Stimulated activated CD8-positive, alpha-beta memory T cell treated with anti-CD3 and anti-CD28 coated beads, Interleukin-12 subunit alpha, Interleukin-12 subunit beta, amount 100 ng/mL, for 24 hours (primary cell): ENCODE measurements around the gene FITM1.

ENCODE experiments used
- DNase-seq: peaks from one replicate; pipeline ENCODE4 v3.0.0-alpha.2; 2020; ENCODE audit errors: extremely low read depth

FITM1 gene

DNA sequence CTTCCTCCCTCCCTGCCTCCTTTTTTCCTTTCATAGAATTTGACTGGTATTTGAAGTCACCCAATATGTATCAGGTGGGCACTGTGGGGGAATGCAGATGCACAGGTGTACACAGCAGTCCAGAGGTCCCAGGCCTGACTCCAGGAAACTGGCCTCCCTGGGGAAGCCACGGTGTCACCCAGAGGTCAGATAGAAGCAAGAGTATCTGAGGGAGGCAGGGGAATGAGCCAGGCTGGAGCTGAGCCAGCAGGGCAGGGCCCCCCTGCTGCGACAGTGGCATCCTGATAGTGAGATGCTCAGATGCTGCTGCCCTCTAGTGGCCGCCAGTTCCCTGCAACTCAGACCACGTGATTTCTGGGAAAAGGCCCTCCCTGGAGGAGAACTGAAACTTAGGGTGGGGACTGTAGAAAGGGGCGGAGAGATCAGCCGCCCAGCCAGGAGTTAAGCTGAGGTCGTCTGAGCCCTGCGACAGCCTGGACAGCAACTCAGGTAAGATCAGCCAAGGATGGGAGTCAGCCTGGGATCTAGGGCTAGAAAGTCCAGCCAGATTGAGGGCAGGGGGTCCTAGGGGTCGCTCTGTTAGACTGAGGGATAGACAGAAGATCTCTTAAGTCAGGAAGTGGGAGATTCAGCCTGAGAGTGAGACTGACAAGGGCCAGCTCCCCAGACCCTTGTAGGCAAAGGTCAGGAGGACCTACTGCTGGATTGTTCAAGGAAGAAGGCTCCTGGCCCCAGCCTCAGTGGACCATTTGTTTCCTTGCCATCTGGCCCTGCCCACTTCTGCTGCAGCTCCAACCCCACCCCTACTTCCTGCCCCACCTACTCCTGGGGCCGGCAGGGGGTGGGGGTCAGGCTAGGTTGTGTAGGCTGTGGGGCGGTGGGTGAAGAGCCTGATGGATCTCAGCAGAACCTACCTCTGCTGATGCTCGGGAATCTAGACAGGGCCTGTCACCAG lies 30.7 kb downstream of the FITM1 start, which contains the start of gene IRF9:
IRF9 (plus strand) TSS at position 416 of the 955 bp plus-strand sequence. CDS start 880 bp downstream, outside the sequence.
- DNase-seq: peak; percentile 84

DNA sequence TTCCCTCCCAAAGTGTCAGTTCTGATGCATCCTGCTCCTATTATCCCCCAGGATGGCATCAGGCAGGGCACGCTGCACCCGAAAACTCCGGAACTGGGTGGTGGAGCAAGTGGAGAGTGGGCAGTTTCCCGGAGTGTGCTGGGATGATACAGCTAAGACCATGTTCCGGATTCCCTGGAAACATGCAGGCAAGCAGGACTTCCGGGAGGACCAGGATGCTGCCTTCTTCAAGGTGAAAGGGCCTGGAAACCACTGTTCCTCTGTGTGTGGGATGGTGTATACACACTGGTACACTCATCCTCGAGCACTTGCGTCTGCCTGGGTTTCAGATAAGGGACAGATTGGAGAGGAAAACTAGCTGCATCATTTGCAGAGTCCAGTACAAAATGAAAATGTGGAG lies 31.6 kb downstream of the FITM1 start:
- DNase-seq: no peak

DNA sequence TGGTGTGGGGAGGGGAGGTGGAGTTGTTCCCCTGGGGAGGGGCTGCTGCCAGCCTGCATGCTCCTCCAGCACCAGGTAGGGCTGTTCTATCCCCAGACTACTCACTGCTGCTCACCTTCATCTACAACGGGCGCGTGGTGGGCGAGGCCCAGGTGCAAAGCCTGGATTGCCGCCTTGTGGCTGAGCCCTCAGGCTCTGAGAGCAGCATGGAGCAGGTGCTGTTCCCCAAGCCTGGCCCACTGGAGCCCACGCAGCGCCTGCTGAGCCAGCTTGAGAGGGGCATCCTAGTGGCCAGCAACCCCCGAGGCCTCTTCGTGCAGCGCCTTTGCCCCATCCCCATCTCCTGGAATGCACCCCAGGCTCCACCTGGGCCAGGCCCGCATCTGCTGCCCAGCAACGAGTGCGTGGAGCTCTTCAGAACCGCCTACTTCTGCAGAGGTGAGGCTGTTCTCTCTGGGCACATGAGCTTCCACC lies 34.1 kb downstream of the FITM1 start:
- DNase-seq: no peak

DNA sequence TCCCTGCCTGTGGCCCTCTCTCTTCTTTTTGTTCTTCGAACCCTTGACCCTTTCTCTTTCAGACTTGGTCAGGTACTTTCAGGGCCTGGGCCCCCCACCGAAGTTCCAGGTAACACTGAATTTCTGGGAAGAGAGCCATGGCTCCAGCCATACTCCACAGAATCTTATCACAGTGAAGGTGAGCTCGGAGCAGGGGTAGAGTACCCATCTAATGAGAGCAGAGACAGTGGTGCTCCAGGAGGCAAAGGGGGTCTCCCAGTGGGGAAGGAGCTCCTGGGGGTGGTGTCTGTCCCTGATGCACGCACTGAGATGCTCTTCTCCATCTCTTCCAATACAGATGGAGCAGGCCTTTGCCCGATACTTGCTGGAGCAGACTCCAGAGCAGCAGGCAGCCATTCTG lies 35.3 kb downstream of the FITM1 start:
- no peak for DNase-seq

DNA sequence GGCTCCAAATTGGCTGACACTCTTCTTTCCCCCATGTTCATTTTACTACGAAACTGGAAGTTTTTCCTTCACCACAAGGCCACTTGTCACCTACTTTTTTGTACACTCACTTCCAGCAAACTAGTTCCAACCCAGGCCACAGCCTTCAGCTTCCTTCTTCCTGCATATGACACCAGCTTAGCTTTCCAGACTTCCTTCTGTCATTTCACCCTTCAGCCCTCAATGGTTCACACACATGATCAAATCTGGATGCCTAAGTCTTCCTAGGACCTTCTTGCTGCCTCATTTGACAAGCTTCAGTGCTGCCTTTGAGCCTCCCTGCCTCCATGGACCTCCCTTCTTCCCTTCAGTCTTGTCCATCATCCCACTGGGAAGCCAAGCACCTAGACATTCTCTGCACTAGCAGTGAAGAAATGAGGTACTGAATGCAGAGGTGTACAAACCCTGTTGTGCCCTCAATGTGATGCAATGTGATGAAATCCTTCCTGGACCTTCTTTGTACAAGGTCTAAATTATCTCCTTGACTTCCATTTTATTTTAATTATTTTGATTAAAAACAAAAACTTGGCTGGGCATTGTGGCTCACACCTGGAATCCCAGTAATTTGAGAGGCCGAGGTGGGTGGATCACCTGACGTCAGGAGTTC lies 37.1 kb downstream of the FITM1 start:
- no peak for DNase-seq

DNA sequence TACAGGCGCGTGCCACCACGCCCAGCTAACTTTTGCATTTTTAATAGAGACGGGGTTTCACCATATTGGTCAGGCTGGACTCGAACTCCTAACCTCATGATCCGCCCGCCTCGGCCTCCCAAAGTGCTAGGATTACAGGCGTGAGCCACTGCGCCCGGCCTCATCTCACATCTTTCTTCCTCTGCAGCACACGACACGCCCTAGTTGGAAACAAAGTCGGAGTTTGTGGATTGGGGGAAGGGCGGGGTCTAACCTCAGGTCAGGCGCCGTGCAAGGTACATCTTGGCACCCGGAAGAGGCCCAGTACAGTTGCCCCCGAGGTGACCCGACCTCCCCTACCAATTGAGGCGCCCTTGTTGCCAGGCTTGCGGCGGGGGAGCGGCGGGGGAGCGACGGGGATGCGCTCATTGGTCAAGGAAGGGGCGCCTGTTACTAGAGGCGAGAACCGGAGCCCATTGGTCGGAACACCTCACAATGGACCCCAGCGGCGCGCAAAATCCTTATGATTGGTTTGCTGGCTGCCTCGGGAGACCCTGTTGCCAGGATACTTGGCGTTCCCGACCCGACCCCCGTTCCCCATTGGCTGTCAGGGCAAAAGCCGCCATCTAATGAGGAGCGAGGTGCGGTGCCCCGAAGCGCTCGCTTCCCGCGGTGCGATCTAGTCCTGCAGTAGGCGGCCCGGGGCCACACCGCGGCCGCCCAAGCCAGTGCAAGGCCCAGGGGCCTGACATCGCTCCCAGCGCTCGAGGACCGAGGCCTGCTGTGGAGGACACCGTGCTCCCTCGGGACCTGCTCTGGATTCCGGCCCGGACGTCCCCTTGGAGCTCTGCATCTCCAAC lies 41.2 kb downstream of the FITM1 start, which contains the start of gene REC8:
REC8 (plus strand) TSS at position 659 of the 839 bp plus-strand sequence. CDS start 473 bp downstream, outside the sequence.
- peak; percentile 41 for DNase-seq

DNA sequence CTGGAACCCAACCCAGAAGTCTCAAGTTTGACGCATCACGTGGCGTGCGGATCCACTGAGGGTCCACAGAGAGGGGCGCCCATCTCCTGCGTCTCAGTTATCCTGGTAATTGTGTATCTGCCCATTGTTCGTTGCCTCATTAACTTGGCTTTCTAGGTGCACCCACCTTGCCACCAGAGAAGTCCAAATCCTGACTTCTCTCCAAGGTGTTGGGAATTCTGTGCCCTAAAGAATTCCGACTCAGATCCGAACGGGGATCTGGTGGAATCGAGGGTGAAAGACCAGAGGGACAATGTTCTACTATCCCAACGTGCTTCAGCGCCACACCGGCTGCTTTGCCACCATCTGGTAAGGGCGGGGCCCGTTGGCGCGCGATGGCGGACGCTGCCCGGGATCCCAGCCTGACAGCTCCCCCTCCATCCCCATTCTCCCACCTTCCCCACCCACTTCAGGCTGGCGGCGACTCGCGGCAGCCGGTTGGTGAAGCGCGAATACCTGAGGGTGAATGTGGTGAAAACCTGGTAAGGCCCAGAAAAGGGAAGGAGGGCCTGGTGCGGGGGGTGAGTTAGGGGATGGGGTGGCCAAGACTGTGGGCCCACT lies 41.9 kb downstream of the FITM1 start:
- no peak for DNase-seq

DNA sequence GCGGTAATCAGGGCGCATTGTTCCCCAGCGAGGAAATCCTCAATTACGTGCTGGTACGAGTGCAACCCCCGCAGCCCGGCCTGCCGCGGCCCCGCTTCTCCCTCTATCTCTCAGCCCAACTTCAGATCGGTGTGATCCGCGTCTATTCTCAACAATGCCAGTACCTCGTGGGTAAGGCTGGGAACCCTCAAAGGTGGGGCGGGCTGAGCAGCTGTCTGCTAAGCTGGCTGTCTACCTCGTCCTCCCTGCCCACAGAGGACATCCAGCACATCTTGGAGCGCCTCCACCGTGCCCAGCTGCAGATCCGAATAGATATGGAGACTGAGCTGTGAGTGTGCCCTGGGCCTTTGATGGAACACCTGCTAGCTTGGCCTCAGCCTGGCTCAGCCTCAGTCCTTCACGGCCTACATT lies 42.4 kb downstream of the FITM1 start:
- DNase-seq: no peak

DNA sequence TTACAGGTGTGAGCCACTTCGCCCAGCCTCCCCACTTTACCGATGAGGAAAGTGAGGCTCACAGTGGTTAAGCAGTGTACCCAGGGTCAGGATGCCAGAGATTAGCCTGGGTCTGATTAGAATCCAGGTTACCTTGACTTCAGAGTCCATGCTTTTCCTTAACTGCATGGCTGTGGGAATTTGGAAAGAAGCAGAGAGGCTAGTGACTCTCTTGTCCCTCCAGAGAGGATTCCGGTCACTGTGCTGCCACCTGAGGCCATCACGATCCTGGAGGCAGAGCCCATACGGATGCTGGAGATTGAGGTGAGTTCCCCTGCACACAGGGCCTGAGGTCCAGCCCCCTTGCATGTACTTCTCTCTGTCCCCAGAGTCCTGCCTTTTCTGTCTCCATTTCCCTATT lies 46.1 kb downstream of the FITM1 start:
- no peak for DNase-seq

DNA sequence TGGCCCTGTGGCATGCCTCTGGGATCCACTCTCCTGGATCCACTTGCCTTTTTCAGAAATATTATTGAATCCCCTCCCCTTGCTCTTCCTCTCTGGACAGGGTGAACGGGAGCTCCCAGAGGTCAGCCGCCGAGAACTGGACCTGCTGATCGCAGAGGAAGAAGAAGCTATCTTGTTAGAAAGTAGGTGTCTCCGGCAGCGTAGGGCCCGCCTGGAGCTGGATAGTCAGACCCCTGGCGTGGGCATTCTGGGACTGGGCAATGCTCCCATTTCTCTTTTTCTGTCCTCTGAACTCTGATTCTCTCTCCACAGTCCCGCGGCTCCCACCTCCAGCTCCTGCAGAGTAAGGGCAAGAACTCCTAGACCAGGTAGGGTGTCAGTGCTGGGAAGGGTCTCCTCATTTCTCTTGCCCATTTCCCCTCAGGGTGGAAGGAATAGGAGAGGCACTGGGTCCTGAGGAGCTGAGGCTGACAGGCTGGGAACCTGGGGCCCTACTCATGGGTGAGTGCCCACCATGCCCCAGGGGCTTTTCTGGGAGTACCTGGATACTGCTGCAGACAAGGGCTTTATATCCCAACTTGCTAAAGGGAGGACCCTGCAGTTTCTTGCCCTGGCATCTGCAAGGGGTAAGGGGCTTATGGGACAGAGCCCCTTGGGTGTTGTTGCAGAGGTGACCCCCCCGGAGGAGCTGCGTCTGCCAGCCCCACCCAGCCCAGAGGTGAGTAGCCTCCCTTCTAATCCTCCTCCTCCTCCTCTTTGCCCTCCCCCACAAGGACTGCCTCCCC lies 46.8 kb downstream of the FITM1 start:
- DNase-seq: no peak

DNA sequence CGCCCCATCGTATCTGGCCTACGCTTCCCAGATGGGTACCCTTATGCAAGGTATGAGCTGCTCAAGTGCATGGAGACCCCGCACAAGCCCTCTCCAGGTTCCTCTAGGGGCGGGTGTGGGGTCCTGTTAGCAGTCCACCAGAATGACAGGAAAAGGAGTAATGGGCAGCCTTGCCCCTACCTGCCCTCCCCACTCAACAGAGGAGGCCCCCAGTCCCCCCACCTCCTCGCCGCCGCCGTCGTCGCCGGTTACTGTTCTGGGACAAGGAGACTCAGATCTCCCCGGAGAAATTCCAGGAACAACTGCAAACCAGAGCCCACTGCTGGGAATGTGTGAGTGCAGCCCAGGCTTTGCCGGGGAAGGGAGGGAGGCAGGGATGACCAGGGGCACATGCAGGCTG lies 47.4 kb downstream of the FITM1 start:
- no peak for DNase-seq

DNA sequence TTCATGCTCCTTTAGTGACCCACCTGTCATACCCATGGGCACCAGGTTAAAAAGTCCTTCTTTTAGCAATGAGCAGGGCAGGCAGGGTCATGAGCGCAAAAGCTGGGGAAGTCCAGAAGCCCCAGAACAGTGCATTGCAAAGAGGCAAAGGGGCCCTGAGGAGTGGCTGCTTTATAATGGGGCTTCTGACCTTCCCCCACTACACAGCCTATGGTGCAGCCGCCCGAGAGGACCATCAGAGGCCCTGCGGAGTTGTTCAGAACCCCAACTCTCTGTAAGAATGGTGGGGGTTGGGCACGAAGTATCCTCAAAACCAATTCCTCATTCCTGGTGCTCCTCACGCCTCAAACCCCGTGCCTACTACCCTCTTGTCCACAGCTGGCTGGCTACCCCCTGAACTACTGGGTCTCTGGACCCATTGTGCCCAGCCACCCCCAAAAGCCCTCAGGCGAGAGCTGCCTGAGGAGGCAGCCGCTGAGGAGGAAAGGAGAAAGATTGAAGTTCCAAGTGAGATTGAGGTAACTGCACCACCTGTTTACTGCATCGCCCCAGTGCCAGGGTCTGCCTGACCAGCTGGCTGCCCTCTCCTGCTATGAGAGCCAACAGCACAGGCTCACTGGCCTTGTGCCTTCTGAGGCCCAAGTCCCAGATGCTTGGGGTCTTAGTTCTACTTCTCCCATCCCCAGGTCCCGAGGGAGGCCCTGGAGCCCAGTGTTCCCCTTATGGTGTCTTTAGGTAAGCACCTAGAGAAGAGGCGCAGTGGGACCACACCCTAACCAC lies 48.1 kb downstream of the FITM1 start:
- no peak for DNase-seq

DNA sequence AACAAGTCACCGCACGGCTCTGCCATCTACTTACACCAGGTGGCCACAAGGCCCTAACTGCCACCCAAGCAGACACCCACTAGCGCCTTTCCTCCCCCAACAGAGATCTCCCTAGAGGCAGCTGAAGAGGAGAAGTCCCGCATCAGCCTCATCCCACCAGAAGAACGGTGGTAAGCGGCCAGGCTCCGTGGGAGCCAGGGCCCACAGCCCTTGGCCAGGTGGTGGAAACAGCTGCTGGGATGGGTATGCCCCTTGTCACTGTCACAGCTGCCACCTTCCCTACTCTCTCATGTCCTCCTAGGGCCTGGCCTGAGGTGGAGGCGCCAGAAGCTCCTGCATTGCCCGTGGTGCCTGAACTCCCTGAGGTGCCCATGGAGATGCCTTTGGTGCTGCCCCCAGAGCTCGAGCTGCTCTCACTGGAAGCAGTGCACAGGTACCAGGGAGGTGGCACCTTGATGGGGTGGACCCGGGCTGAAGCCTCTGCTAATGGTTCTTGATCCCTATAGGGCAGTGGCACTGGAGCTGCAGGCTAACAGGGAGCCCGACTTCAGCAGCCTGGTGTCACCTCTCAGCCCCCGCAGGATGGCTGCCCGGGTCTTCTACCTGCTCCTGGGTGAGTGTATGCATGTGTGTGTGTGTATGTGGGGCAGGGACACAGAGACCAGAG lies 49.0 kb downstream of the FITM1 start:
- DNase-seq: no peak

DNA sequence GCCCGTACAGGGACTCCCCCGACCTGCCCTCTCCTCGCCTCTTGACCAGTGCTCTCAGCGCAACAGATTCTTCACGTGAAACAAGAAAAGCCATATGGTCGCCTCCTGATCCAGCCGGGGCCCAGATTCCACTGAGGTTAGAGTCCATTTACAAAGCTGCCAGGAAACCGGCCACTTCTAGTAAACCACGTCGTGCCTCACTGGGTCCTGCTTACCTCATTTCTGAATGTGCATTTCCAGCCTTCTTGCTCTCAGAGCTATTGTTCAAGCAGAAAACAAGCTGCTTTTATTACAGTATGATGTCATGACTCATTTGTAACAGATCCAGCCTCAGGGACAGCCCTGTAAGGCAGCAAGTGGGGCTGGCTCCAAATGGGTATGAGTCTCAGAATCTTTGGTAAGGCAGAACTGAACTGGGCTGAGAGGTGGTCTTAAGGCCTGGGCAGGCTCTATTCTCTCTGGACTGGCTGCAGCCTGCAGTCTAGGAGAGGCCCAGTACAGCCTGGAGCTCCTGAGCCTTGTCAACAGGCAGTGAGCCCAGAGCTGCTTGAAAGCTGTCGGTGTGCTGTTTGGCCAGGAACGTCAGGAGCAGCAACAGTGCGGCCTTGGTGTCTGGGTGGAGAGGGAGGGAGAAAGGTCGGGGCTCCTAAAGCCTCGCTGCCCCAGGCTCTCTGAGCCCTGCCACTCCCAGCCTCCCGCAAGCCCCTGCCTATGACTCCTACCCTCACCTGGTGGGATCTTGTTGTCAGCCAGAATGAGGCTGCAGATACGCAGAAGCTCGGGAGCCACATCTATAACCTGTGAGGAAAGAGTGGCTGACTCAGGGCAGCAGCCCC lies 49.7 kb downstream of the FITM1 start:
- DNase-seq: no peak

DNA sequence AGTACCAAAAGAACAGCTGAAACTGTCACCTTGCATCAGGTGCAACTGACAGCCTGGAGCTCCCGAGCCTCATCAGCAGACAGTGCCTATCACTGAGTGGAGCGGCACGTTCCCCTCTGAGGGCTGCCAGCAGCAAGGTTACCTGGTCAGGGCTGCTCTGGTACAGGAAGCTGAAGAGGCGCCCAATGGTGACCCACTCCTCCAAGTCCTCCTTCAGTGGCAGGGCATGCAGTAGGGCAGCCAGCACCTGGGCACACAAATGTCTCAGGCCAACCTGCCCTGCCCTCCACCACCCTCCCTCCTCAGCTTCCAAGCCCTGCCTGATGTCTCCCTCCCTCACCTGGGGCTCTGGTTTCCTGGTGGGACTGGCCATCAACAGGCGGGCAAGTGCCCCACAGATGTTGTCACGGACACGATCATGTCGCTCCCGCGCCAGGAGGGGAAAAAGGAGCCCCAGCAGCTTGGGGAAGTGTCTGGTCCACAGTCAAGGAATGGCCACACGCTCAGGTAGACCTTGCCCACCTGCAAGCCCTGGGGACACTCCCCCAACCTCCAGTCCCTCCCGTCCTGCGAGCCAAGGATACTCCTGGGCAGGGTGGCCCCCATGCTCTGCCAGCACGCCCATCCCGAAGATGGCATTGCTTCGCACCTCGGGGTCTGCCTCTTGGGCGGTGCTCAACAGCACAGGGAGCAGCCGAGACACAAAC lies 51.1 kb downstream of the FITM1 start:
- no peak for DNase-seq
